CD4-positive, alpha-beta T cell (primary cell): Measurements from ENCODE around the gene HTR2A. TPM values are rescaled to one million over a fixed set of nuclear protein-coding genes. Genes with fewer than 3 reads are reported as not detected.

ENCODE experiments used
- ATAC-seq: fragments of 200-7000 bp; cut with Tn5 transposase; one replicate; pipeline ENCODE4 v1.10.0; 2022; ENCODE audit warnings: mild to moderate bottlenecking; ENCODE audit not compliant: poor library complexity
- CTCF ChIA-PET: fragments of 350-600 bp; sonication (Branson Sonifier 250); formaldehyde crosslinking; loops from one replicate; lab custom pipeline; 2021; ENCODE audit warnings: antibody characterized with exemption, inconsistent platforms; lab: Charles Lee
- POLR2A ChIA-PET: fragments of 350-600 bp; sonication (Branson Sonifier 250); formaldehyde crosslinking; loops from one replicate; lab custom pipeline; 2021; ENCODE audit warnings: antibody characterized with exemption, inconsistent platforms; lab: Charles Lee
- DNase-seq, 14 experiments: peaks; one replicate each; pipeline ENCODE4 v3.0.0-alpha.2; 2013 to 2020; ENCODE audit warnings: mixed read lengths in 2 of 14
- H3K27ac ChIP-seq, 2 donors: one replicate each; pipeline versions ENCODE4 v1.5.1 to v1.7.0; 2013; ENCODE audit warnings: low read length in 2 of 2, low read depth in 1 of 2, mild to moderate bottlenecking in 1 of 2
- H3K27me3 ChIP-seq, 2 experiments: 1 replicate in 1 of 2; 2 replicates in 1 of 2; pipeline versions ENCODE4 v1.6.1 to v1.7.0; 2013; ENCODE audit warnings: low read length in 2 of 2, control low read depth in 1 of 2, mild to moderate bottlenecking in 1 of 2, moderate library complexity in 1 of 2; ENCODE audit not compliant: insufficient read depth in 2 of 2, control insufficient read depth in 1 of 2
- H3K36me3 ChIP-seq: one replicate; pipeline ENCODE4 v1.6.1; 2013; ENCODE audit warnings: low read length, control low read depth; ENCODE audit not compliant: insufficient read depth
- H3K4me1 ChIP-seq: one replicate; pipeline ENCODE4 v1.6.1; 2013; ENCODE audit warnings: low read length, control low read depth; ENCODE audit not compliant: insufficient read depth
- H3K4me3 ChIP-seq: one replicate; pipeline ENCODE4 v1.5.1; 2013; ENCODE audit warnings: mild to moderate bottlenecking, low read length, moderate library complexity
- H3K9me3 ChIP-seq, 2 experiments: 1 replicate in 1 of 2; 2 replicates in 1 of 2; pipeline versions ENCODE4 v1.6.1 to v1.7.0; 2013; ENCODE audit warnings: low read length in 2 of 2, mild to moderate bottlenecking in 2 of 2, control low read depth in 1 of 2, moderate library complexity in 1 of 2; ENCODE audit not compliant: control insufficient read depth in 1 of 2, insufficient read depth in 1 of 2
- H3K27ac Mint-ChIP-seq: one replicate; pipeline ENCODE4 v1.8.0; 2020; ENCODE audit warnings: mixed read lengths
- H3K27me3 Mint-ChIP-seq: one replicate; pipeline ENCODE4 v1.8.0; 2021; ENCODE audit warnings: mixed read lengths
- H3K36me3 Mint-ChIP-seq: one replicate; pipeline ENCODE4 v1.8.0; 2021; ENCODE audit warnings: low read depth, mixed read lengths
- H3K4me1 Mint-ChIP-seq: one replicate; pipeline ENCODE4 v1.8.0; 2021; ENCODE audit warnings: low read depth, mixed read lengths
- H3K4me3 Mint-ChIP-seq: one replicate; pipeline ENCODE4 v1.8.0; 2020; ENCODE audit warnings: mild to moderate bottlenecking, mixed read lengths
- H3K9me3 Mint-ChIP-seq: one replicate; pipeline ENCODE4 v1.8.0; 2020; ENCODE audit warnings: mixed read lengths
- intact Hi-C, 2 experiments: fragments of 100-400 bp; cut with DNase I in 1 of 2; cut with micrococcal nuclease in 1 of 2; formaldehyde crosslinking; loops; one replicate each; pipeline versions ENCODE4 v1.15.1 to v1.9.0; 2023 to 2025; cut with DNase I, micrococcal nuclease
- total RNA-seq, 174 experiments: library from RNA in 2 of 174; stranded (reverse) in 2 of 174; gene quantifications; one replicate each; pipeline ENCODE4 v1.2.3 and lab custom pipeline; 2021 to 2026
- TF ChIP-seq, protein P1 (sequence below): fragments of 200-600 bp; IDR thresholded peaks from one replicate; pipeline ENCODE4 v1.8.0; 2022; ENCODE audit warnings: antibody characterized with exemption, mild to moderate bottlenecking

The HTR2A gene
- total RNA-seq, 2 experiments from 2014 or later, result not detected

DNA sequence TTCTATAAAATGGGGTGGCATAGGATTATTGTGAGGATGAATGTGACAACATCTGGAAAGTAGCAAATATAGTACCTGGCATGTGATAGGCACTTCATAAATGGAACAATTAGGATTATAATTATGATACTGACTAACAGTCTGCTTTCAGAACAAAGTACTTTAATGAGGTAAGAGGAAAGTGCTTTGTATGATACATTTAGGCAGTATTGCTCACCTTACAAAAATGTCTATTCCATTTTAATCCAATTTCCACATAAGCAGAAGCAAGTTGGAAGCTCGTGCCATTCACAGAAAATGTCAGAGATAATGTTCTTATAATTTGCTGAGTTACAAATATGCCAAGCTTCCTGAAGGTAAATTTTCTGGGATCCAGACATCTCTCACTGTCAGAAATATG lies 16.9 kb upstream of the HTR2A start:
- DNase-seq (no peak), ATAC-seq (no peak)
- H3K27ac Mint-ChIP-seq, result no peak overlapping the region
- Histone ChIP-seq H3K4me3 (no peak overlapping the region), H3K27me3 (peaks cover 0 to 9% of the 10 kb centered on the region in 2 experiments), H3K9me3 (no peaks in the 10 kb centered on the region), H3K4me1 (no peaks in the 10 kb centered on the region), H3K27ac (no peak overlapping the region), H3K36me3 (no peaks in the 10 kb centered on the region)
- intact Hi-C loops, result no loop called here
- H3K9me3 Mint-ChIP-seq, result peaks cover 2% of the 10 kb centered on the region
- H3K4me1 Mint-ChIP-seq, result no peaks in the 10 kb centered on the region
- TF ChIP-seq, protein P1, sequence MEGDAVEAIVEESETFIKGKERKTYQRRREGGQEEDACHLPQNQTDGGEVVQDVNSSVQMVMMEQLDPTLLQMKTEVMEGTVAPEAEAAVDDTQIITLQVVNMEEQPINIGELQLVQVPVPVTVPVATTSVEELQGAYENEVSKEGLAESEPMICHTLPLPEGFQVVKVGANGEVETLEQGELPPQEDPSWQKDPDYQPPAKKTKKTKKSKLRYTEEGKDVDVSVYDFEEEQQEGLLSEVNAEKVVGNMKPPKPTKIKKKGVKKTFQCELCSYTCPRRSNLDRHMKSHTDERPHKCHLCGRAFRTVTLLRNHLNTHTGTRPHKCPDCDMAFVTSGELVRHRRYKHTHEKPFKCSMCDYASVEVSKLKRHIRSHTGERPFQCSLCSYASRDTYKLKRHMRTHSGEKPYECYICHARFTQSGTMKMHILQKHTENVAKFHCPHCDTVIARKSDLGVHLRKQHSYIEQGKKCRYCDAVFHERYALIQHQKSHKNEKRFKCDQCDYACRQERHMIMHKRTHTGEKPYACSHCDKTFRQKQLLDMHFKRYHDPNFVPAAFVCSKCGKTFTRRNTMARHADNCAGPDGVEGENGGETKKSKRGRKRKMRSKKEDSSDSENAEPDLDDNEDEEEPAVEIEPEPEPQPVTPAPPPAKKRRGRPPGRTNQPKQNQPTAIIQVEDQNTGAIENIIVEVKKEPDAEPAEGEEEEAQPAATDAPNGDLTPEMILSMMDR, result no peak
- H3K36me3 Mint-ChIP-seq, result no peaks in the 10 kb centered on the region
- ChIA-PET CTCF (no interaction called here), POLR2A (no interaction called here)
- H3K4me3 Mint-ChIP-seq, result no peak overlapping the region
- H3K27me3 Mint-ChIP-seq, result peaks cover 27% of the 10 kb centered on the region

DNA sequence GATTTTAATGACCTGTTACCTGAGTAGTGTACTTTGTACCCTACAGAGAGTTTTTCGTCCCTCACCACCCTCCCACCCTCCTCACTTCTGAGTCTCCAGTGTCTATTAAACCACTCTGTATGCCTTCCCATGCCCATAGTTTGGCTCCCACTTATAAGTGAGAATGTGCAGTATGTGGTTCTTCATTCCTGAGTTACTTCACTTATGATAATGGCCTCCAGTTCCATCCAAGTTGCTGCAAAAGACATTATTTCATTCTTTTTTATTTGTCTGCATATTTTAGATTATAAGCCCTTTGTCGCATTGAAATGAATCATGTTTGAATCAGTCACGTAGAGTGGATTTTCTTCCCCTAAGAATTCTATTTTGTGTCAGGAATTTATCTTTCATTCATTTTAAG lies 12.2 kb upstream of the HTR2A start:
- H3K27ac ChIP-seq, result no peak overlapping the region
- ChIA-PET POLR2A (no interaction called here), CTCF (no interaction called here)
- intact Hi-C loops, result no loop called here
- H3K36me3 ChIP-seq, result no peaks in the 10 kb centered on the region
- H3K27me3 ChIP-seq, result peaks cover 0 to 4% of the 10 kb centered on the region in 2 experiments
- H3K4me1 ChIP-seq, result no peaks in the 10 kb centered on the region
- H3K9me3 ChIP-seq, result no peaks in the 10 kb centered on the region
- ATAC-seq (no peak), DNase-seq (no peak)
- H3K9me3 Mint-ChIP-seq, result peaks cover 2% of the 10 kb centered on the region
- no peak overlapping the region for H3K4me3 Mint-ChIP-seq
- no peak overlapping the region for H3K4me3 ChIP-seq
- no peak overlapping the region for H3K27ac Mint-ChIP-seq
- H3K36me3 Mint-ChIP-seq, result no peaks in the 10 kb centered on the region
- TF ChIP-seq, protein P1, result no peak
- H3K27me3 Mint-ChIP-seq, result peaks cover 18% of the 10 kb centered on the region
- H3K4me1 Mint-ChIP-seq, result no peaks in the 10 kb centered on the region

DNA sequence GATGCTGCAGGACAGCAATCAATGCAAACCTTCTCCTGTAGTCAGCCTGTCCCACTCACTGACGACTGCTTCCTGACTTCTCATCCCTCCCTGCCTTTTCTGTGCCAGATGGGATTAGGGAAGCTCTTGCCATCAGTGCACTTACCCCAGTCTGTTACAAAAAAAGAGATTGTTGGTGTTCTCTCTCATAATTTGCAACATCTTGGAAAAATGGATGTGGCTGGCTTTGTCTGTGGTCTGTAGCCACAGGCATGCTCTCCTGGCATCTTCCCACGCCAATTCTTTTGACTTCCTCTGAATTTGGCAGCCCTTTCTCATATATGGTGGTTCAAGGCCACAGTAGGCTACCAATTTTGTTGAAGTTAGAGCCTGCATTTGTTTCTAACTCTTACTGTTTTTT lies 11.6 kb upstream of the HTR2A start:
- Mint-ChIP-seq H3K4me3 (no peak overlapping the region), H3K36me3 (no peaks in the 10 kb centered on the region), H3K4me1 (no peaks in the 10 kb centered on the region), H3K9me3 (peaks cover 2% of the 10 kb centered on the region), H3K27me3 (peaks cover 18% of the 10 kb centered on the region), H3K27ac (no peak overlapping the region)
- intact Hi-C loops, result no loop called here
- peaks cover 0 to 4% of the 10 kb centered on the region in 2 experiments for H3K27me3 ChIP-seq
- POLR2A ChIA-PET, result no interaction called here
- no peaks in the 10 kb centered on the region for H3K4me1 ChIP-seq
- ATAC-seq, result no peak
- TF ChIP-seq, protein P1, result no peak
- H3K4me3 ChIP-seq, result no peak overlapping the region
- H3K27ac ChIP-seq, result no peak overlapping the region
- H3K9me3 ChIP-seq, result no peaks in the 10 kb centered on the region
- CTCF ChIA-PET, result no interaction called here
- H3K36me3 ChIP-seq, result no peaks in the 10 kb centered on the region
- no peak for DNase-seq
